ENCODE measurements around the gene TRRAP. TPM values are rescaled to one million over a fixed set of nuclear protein-coding genes. Genes with fewer than 3 reads are reported as not detected.

Gene TRRAP
- total and polyA plus RNA-seq, 7 donors = 2.4 to 35.5 (median 18.9) TPM

DNA sequence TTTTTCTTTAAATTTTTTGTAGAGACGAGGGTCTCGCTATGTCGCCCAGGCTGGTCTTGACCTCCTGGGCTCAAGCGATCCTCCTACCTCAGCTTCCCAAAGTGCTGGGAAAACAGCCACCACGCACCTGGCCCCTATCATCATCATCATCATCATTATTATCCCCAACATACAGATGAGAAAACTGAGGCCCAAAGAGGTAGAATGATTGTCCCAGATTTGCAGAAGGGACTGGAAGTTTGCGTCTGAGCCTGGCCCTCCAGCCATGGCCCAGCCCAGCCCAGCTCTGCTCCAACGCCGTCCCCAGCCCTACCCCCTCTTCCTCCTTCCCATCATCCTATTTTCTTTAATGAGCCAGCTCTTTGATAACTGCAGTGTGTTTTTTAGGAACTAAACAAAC, 43.4 kb upstream of the TRRAP start:
- no peaks in the 10 kb centered on the region for H3K4me1 ChIP-seq
- TF ChIP-seq POLR2A (IDR thresholded peaks at IDR 0.05) (no peak), EP300 (IDR thresholded peaks at IDR 0.05) (no peak), POLR2AphosphoS5 (IDR thresholded peaks at IDR 0.05) (no peak)
- TF ChIP-seq, protein P1, sequence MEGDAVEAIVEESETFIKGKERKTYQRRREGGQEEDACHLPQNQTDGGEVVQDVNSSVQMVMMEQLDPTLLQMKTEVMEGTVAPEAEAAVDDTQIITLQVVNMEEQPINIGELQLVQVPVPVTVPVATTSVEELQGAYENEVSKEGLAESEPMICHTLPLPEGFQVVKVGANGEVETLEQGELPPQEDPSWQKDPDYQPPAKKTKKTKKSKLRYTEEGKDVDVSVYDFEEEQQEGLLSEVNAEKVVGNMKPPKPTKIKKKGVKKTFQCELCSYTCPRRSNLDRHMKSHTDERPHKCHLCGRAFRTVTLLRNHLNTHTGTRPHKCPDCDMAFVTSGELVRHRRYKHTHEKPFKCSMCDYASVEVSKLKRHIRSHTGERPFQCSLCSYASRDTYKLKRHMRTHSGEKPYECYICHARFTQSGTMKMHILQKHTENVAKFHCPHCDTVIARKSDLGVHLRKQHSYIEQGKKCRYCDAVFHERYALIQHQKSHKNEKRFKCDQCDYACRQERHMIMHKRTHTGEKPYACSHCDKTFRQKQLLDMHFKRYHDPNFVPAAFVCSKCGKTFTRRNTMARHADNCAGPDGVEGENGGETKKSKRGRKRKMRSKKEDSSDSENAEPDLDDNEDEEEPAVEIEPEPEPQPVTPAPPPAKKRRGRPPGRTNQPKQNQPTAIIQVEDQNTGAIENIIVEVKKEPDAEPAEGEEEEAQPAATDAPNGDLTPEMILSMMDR (IDR thresholded peaks at IDR 0.05) = no peak
- intact Hi-C loops (cut with DNase I) = no loop called here
- WGBS, 2 donors = 68 to 71% methylated on average over 8 of the region's 8 CpGs
- no peaks in the 10 kb centered on the region for H3K9me3 ChIP-seq
- H3K27ac ChIP-seq = no peak overlapping the region
- no peak for DNase-seq
- H3K4me3 ChIP-seq = no peak overlapping the region
- peaks cover 0 to 26% (median 0%) of the 10 kb centered on the region in 3 donors for H3K27me3 ChIP-seq
- H3K36me3 ChIP-seq = no peaks in the 10 kb centered on the region

- TF ChIP-seq POLR2A (IDR thresholded peaks at IDR 0.05) = no peak
- TF ChIP-seq POLR2AphosphoS5 (IDR thresholded peaks at IDR 0.05) = no peak
- TF ChIP-seq, protein P1 (IDR thresholded peaks at IDR 0.05) = no peak
- no peak for TF ChIP-seq EP300 (IDR thresholded peaks at IDR 0.05)
- Histone ChIP-seq H3K27me3 (peaks cover 0 to 26% (median 0%) of the 10 kb centered on the region in 3 donors), H3K9me3 (no peaks in the 10 kb centered on the region), H3K4me1 (no peaks in the 10 kb centered on the region), H3K4me3 (no peak overlapping the region), H3K27ac (no peak overlapping the region), H3K36me3 (no peaks in the 10 kb centered on the region)
- intact Hi-C loops (cut with DNase I) = no loop called here
- WGBS, 2 donors = 23 to 41% methylated on average over 10 of the region's 10 CpGs
- DNase-seq = no peak
These were observed 41.3 kb upstream of the TRRAP start for GRCh38 chr7:98836811-98837629.

- DNase-seq = no peak
- intact Hi-C loops (cut with DNase I) = no loop called here
- no peak for TF ChIP-seq POLR2AphosphoS5 (IDR thresholded peaks at IDR 0.05)
- TF ChIP-seq, protein P1 (IDR thresholded peaks at IDR 0.05) = no peak
- no peak for TF ChIP-seq POLR2A (IDR thresholded peaks at IDR 0.05)
- WGBS, 2 donors = 70 to 71% methylated on average over 5 of the region's 5 CpGs
- H3K4me3 ChIP-seq = no peak overlapping the region
- H3K36me3 ChIP-seq = no peaks in the 10 kb centered on the region
- H3K9me3 ChIP-seq = no peaks in the 10 kb centered on the region
- no peak overlapping the region for H3K27ac ChIP-seq
- peaks cover 0 to 26% (median 0%) of the 10 kb centered on the region in 3 donors for H3K27me3 ChIP-seq
- H3K4me1 ChIP-seq = no peaks in the 10 kb centered on the region
These were observed 40.7 kb upstream of the TRRAP start for GRCh38 chr7:98837630-98837972.

DNA sequence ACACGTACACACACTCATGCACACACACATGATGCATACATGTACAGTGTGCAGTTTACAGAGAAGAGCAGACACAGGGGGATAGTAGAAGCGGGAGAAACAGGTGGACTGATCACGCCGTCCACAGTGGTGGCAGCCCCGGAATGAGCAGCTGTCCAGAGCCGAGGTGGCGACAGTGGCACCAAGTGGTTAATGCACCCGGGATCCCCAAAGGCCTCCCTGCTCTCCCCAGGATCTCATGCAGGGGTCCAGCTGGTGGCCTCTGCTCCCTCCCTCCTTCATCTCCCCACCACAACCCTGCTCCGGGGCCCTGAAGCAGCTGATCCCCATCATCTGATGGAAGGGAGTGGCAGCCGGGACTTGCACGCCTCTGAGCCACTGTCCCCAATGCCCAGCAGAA, 38.2 kb upstream of the TRRAP start:
- 64 to 75% methylated on average over 11 of the region's 11 CpGs for WGBS, 2 donors

More for the DNA sequence above, 38.2 kb upstream of the TRRAP start:
- no peaks in the 10 kb centered on the region for H3K36me3 ChIP-seq
- no peak overlapping the region for H3K4me3 ChIP-seq
- intact Hi-C loops (cut with DNase I) = no loop called here
- no peak for DNase-seq
- TF ChIP-seq EP300 (IDR thresholded peaks at IDR 0.05) = no peak
- TF ChIP-seq, protein P1 (IDR thresholded peaks at IDR 0.05) = no peak
- TF ChIP-seq POLR2AphosphoS5 (IDR thresholded peaks at IDR 0.05) = no peak
- no peak for TF ChIP-seq POLR2A (IDR thresholded peaks at IDR 0.05)
- H3K9me3 ChIP-seq = no peaks in the 10 kb centered on the region
- no peaks in the 10 kb centered on the region for H3K4me1 ChIP-seq
- H3K27me3 ChIP-seq = peaks cover 0 to 26% (median 0%) of the 10 kb centered on the region in 3 donors
- H3K27ac ChIP-seq = no peak overlapping the region
